ENCODE measurements around the gene TGM1. TPM values are rescaled to one million over a fixed set of nuclear protein-coding genes. Genes with fewer than 3 reads are reported as not detected.

The TGM1 gene
- total RNA-seq, 1 donor, result 1.1 TPM

Small RNA genes within 50 kb of the gene (small RNA-seq; reads per million reads assigned to genes)
- 0.08 reads per million for gene CHMP4A
- not detected for gene MDP1

Other genes starting within 250 kb of the TGM1 start
- gene CARMIL3, start 211.2 kb downstream of the TGM1 start, total RNA-seq, result under 0.01 TPM in 1 of 2 replicates, not detected in the other
- gene CPNE6, start 191.6 kb downstream of the TGM1 start, total RNA-seq, result not detected in 2 replicates
- gene PCK2, start 168.9 kb downstream of the TGM1 start, total RNA-seq, result 10.3 and 13.9 TPM in 2 replicates
- gene DCAF11, start 148.4 kb downstream of the TGM1 start, total RNA-seq, result 44.5 and 46.1 TPM in 2 replicates
- gene NRL, start 148.2 kb downstream of the TGM1 start, total RNA-seq, result 0.78 and 1.1 TPM in 2 replicates
- gene FITM1, start 132.5 kb downstream of the TGM1 start, total RNA-seq, result 0.37 TPM in 1 of 2 replicates, not detected in the other
- 62.9 and 93.7 TPM in 2 replicates for gene PSME1, start 127.0 kb downstream of the TGM1 start, total RNA-seq
- gene EMC9, start 121.6 kb downstream of the TGM1 start, total RNA-seq, result 12.1 and 13.3 TPM in 2 replicates
- 72.1 and 87.5 TPM in 2 replicates for gene PSME2, start 116.6 kb downstream of the TGM1 start, total RNA-seq
- 40.8 and 43.8 TPM in 2 replicates for gene RNF31, start 115.7 kb downstream of the TGM1 start, total RNA-seq
- 38.3 and 59.5 TPM in 2 replicates for gene IRF9, start 101.9 kb downstream of the TGM1 start, total RNA-seq
- 1.8 TPM in 2 replicates for gene REC8, start 91.1 kb downstream of the TGM1 start, total RNA-seq
- gene IPO4, start 74.4 kb downstream of the TGM1 start, total RNA-seq, result 74.6 and 97.4 TPM in 2 replicates
- 53.2 and 56.2 TPM in 2 replicates for gene TM9SF1, start 67.7 kb downstream of the TGM1 start, total RNA-seq
- under 0.01 and 0.20 TPM in 2 replicates for gene TSSK4, start 57.5 kb downstream of the TGM1 start, total RNA-seq
- gene CHMP4A, start 49.7 kb downstream of the TGM1 start, total RNA-seq, result 10.0 and 10.3 TPM in 2 replicates
- 10.8 and 14.7 TPM in 2 replicates for gene MDP1, start 47.1 kb downstream of the TGM1 start, total RNA-seq
- gene NEDD8, start 30.8 kb downstream of the TGM1 start, total RNA-seq, result 84.3 and 102 TPM in 2 replicates
- gene GMPR2, start 30.2 kb downstream of the TGM1 start, total RNA-seq, result 54.2 and 64.3 TPM in 2 replicates
- 37.7 and 46.3 TPM in 2 replicates for gene TINF2, start 20.6 kb downstream of the TGM1 start, total RNA-seq
- 22.4 and 30.1 TPM in 2 replicates for gene RABGGTA, start 8.4 kb upstream of the TGM1 start, total RNA-seq
- 10.0 and 16.2 TPM in 2 replicates for gene DHRS1, start 36.6 kb upstream of the TGM1 start, total RNA-seq
- 19.1 and 27.2 TPM in 2 replicates for gene NOP9, start 36.7 kb upstream of the TGM1 start, total RNA-seq
- 1.2 and 2.2 TPM in 2 replicates for gene CIDEB, start 44.8 kb upstream of the TGM1 start, total RNA-seq
- gene LTB4R2, start 47.0 kb upstream of the TGM1 start, total RNA-seq, result 5.3 and 5.5 TPM in 2 replicates
- 1.4 and 2.2 TPM in 2 replicates for gene LTB4R, start 48.3 kb upstream of the TGM1 start, total RNA-seq
- gene ADCY4, start 71.9 kb upstream of the TGM1 start, total RNA-seq, result 3.7 and 11.5 TPM in 2 replicates
- gene RIPK3, start 76.8 kb upstream of the TGM1 start, total RNA-seq, result 3.7 TPM in 2 replicates
- 53.3 and 54.0 TPM in 2 replicates for gene NFATC4, start 105.0 kb upstream of the TGM1 start, total RNA-seq
- 3.9 and 4.8 TPM in 2 replicates for gene NYNRIN, start 135.8 kb upstream of the TGM1 start, total RNA-seq
- 1.4 and 4.4 TPM in 2 replicates for gene CBLN3, start 166.5 kb upstream of the TGM1 start, total RNA-seq
- gene KHNYN, start 166.8 kb upstream of the TGM1 start, total RNA-seq, result 36.4 and 44.2 TPM in 2 replicates
- 9.6 and 12.9 TPM in 2 replicates for gene SDR39U1, start 179.6 kb upstream of the TGM1 start, total RNA-seq
- gene CMA1, start 245.1 kb upstream of the TGM1 start, total RNA-seq, result not detected in 2 replicates